ENCODE data around the gene EPX.
"Not testable (repeated sequence)": the region's sequence is repeated elsewhere in the genome, so short reads cannot be mapped to it uniquely, and the experiment has no call there.

The EPX gene, protein sequence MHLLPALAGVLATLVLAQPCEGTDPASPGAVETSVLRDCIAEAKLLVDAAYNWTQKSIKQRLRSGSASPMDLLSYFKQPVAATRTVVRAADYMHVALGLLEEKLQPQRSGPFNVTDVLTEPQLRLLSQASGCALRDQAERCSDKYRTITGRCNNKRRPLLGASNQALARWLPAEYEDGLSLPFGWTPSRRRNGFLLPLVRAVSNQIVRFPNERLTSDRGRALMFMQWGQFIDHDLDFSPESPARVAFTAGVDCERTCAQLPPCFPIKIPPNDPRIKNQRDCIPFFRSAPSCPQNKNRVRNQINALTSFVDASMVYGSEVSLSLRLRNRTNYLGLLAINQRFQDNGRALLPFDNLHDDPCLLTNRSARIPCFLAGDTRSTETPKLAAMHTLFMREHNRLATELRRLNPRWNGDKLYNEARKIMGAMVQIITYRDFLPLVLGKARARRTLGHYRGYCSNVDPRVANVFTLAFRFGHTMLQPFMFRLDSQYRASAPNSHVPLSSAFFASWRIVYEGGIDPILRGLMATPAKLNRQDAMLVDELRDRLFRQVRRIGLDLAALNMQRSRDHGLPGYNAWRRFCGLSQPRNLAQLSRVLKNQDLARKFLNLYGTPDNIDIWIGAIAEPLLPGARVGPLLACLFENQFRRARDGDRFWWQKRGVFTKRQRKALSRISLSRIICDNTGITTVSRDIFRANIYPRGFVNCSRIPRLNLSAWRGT

GRCh38 chr17:58192612-58193011 lies at the start of gene EPX:
Gene EPX (plus strand): TSS chr17:58192726. CDS start chr17:58192847, 121 bp downstream.
- no peak for DNase-seq

DNA sequence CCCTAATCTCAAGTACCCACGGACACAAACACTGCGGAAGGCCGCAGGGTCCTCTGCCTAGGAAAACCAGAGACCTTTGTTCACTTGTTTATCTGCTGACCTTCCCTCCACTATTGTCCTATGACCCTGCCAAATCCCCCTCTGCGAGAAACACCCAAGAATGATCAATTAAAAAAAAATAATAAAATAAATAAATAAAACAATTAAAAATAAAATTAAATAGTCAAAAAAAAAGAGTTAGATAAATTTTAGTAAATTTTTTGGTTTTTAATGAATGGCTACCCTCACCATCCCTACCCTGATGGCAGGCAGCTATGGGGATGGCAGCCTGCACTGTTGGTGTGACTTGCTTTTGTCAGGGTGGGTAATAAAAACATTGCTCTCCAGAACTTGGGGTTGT lies 49.2 kb upstream of the EPX start:
- DNase-seq = not testable (repeated sequence)

DNA sequence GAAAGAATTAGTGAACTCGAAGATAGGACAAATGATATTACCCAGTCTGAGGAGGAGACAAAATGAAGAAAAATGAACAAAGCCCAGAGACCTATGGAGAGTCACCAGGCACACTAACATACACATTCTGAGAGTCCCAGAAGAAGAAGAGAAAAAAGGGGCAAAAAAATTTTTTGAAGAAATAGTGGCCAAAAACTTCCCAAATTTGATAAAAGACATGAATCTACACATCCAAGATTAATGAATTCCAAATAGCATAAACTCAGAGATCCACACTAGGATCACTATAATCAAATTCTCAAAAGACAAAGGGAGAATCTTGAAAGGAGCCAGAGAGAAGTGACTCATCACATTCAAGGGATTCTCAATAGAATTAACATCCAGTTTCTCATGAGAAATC lies 47.7 kb upstream of the EPX start:
- DNase-seq = no peak

DNA sequence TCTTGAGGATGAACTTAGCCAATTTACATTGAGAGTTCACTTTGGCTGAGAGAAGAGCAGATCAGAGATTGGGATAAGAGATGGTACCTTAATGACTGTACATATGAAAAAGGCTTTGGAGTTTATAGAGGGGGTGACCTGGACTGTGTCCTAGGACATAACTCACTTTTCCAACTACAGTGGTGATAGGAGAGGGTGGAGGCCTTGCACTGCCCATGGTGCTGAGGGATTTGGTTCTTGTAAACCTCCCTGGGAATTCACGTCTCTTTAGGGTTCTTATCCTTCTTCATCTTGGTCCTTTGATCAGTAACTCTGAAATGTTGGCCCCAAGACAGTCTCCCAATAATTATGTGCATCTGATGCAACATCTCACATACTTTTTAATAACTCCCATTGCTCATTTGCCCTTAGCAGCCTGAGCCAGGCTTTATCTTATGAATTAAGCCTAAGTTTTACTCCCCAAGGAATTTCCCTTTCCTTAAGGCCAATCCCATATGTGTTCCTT lies 44.5 kb upstream of the EPX start, which contains the start of gene OR4D1:
OR4D1 (plus strand) TSS at position 455 of the 505 bp plus-strand sequence. CDS start 6,770 bp downstream, outside the sequence.
- DNase-seq = no peak

DNA sequence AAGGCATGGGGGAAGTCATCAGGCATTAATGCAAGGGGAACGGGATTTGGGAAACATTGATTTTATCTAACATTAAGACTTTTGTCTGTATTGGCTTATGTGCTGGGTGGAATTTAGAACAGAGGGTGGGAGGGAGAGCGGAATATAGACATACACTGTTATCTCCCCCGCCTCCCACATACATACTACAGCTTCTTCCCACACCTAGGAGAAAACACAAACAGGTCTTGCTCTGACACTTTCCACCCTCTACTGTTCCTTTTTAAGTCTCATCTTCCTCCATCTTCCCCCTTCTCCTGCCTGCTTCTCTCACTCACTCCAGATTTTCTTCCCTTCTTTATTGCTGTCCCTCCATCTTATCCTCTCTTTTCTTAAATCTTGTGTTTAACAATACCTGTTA lies 43.9 kb upstream of the EPX start:
- DNase-seq = no peak

DNA sequence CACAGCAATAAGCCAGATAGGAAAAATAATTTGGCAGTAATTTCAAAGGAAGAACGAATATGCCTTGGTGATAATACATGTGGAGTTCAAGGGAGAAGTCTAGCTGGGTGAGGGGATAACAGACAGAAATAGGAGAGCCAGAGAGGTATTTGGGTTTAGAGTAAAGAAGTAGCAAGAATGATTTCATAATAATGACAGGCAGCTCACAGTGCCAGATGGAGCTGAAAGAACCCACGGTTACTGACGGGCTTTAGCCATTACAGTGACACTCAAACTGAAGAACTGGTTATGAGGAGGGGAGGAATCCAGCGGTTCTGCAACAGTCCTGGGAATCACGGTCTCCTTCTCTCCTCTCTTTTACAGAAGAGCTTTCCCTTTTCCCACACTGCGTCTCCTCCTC lies 42.1 kb upstream of the EPX start:
- DNase-seq = no peak

GRCh38 chr17:58153046-58153445 lies 39.5 kb upstream of the EPX start:
- no peak for DNase-seq

GRCh38 chr17:58153671-58154070 lies 38.9 kb upstream of the EPX start:
- no peak for DNase-seq

GRCh38 chr17:58156839-58157803 lies 35.4 kb upstream of the EPX start:
- DNase-seq = no peak

DNA sequence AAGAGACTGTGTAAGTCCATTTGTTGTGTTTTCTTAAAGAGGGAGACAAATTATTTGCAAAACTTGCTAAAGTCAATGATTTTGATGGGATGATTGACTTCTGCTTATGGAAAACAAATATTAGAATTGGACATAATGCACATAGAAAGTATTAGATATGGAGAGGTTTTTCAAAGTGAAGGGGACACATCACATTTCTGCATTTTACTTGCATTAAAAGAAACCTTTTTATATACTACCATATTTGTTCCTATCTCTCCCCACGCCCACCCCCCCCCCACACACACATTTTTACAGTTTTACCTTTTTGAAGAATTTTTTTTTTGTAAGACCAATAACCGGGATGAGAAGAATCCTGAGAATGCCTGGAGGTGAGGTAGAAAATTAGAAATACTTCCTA lies 34.3 kb upstream of the EPX start:
- DNase-seq = no peak

DNA sequence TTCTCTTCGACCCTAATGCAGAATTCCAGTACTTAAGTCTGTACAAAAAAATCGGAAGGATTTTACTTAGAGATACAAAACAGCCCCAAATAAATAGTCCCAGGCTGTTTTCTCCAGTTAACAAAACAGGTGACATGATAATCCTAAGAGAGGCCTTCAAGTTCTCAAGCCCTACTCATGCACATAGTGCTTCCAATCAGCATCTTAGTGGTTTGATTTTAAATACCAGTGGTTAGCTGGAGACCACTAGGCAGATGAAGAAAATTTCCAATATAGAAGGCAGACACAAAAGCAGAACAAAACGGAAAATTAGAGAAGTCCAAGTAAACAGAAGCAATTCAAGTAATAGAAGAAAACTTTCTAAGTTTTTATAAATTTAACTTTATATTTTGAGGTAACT lies 31.0 kb upstream of the EPX start:
- DNase-seq = no peak

DNA sequence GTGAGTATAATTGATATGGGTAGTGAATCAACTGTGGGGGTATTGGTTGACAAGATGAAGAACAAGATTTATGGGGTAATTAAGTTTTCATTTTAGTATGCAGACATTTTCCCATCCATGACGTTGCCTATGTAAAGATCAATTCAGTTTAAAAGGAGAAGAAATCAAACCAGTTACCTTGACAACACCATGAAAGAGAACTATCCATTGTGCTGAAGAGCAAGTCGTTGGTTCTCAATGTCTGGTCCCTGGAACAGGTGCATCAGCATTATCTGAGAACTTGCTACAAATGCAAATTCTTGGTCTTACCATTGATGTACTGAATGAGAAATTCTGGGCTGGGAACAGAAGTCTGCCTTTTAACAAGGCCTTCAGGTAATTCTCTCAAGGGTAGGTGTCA lies 26.5 kb upstream of the EPX start:
- DNase-seq = no peak

GRCh38 chr17:58166682-58167081 lies 25.8 kb upstream of the EPX start, which contains the start of gene OR4D2:
Gene OR4D2 (plus strand): TSS chr17:58166982. CDS start chr17:58169656, 2,674 bp downstream.
- no peak for DNase-seq

GRCh38 chr17:58170622-58171021 lies 21.9 kb upstream of the EPX start:
- DNase-seq = no peak

- peak; percentile 11 for DNase-seq
These were observed 20.0 kb upstream of the EPX start for GRCh38 chr17:58172369-58173071.

DNA sequence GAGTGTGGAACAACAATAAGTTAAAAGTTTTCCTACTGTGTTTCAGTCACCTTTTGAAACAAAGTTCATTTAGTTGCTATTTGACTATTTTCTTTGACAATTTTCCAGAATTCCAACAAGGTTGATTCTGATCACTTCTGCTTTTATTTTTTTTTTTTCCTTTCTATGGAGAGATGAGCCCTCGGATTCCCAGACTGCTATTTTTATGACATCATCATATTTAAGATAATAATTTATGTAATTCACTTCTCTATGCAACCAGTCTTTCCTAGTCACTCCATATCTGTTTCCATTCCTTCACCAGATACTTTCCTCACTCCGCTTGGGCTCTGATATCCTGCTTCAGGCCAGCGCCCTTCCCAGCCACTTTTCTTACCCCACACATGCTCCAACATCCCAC lies 17.7 kb upstream of the EPX start:
- DNase-seq = no peak

GRCh38 chr17:58176200-58176599 lies 16.3 kb upstream of the EPX start:
- DNase-seq = no peak

DNA sequence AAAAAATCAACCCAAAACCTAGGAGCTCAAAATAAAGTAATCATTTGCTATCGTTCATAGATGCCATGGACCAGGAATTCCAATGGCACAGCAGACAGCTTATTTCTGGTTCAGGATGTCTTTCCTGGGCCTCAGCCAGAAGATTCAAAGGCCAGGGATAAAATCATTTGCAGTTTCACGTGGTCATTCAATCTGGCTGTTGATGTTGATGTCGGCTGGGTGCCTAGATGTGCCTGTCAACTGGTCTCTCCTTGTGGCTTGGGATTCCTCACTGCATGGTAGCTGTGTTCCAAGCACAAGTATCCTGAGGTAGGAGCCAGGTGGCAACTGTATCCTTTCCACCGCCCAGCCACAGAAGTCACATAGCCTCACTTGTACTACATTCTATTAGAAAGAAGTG lies 10.7 kb upstream of the EPX start:
- DNase-seq = no peak

- no peak for DNase-seq
These were observed 9.0 kb upstream of the EPX start for GRCh38 chr17:58183514-58183913.

DNA sequence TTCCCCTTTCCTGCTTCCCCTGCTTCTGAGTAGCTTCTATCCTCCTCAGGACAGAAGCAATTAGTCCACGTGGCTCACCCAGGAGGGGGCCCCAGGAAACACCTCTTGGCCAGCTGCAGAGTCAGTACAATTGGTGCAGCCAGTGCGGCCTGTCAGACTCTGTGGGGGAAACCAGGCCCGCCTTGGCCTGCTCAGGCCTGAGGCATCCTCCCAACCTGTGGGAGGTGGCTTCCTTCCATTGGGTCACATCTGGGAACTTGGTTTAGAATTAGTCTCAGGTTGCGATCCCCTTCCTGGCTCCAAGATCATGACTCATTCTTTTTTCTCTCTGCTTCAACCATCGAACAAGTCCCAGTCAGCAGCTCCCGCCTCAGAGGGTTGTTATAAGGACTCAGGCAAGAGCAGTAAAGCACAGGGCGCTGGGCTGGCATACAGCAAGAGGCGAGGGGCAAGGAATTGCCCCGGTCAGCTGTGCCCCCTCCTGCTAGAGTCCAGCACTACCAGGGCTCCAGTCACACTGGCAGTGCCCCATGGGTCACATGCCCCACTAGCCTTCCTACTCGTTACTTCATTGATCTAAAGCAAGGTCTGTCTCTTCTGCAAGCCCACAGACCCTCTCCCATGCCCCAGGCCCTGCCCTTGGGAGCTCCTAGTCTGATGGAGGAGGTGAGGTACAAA lies 8.1 kb upstream of the EPX start:
- peak; percentile 62 for DNase-seq

GRCh38 chr17:58184986-58185761 lies 7.4 kb upstream of the EPX start:
- DNase-seq = no peak

All from fibroblast of upper back skin (primary cell).